Stimulated activated CD8-positive, alpha-beta memory T cell treated with anti-CD3 and anti-CD28 coated beads, Interleukin-15, amount 100 ng/mL, for 48 hours (primary cell): ENCODE results near the gene CCDC137.
"Not testable (repeated sequence)": the region's sequence is repeated elsewhere in the genome, so short reads cannot be mapped to it uniquely, and the experiment has no call there.

Experiments
- DNase-seq, 2 donors: peaks; one replicate each; pipeline ENCODE4 v3.0.0-alpha.2; 2020; ENCODE audit warnings: low read depth in 2 of 2

The CCDC137 gene, protein sequence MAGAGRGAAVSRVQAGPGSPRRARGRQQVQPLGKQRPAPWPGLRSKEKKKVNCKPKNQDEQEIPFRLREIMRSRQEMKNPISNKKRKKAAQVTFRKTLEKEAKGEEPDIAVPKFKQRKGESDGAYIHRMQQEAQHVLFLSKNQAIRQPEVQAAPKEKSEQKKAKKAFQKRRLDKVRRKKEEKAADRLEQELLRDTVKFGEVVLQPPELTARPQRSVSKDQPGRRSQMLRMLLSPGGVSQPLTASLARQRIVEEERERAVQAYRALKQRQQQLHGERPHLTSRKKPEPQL

DNA sequence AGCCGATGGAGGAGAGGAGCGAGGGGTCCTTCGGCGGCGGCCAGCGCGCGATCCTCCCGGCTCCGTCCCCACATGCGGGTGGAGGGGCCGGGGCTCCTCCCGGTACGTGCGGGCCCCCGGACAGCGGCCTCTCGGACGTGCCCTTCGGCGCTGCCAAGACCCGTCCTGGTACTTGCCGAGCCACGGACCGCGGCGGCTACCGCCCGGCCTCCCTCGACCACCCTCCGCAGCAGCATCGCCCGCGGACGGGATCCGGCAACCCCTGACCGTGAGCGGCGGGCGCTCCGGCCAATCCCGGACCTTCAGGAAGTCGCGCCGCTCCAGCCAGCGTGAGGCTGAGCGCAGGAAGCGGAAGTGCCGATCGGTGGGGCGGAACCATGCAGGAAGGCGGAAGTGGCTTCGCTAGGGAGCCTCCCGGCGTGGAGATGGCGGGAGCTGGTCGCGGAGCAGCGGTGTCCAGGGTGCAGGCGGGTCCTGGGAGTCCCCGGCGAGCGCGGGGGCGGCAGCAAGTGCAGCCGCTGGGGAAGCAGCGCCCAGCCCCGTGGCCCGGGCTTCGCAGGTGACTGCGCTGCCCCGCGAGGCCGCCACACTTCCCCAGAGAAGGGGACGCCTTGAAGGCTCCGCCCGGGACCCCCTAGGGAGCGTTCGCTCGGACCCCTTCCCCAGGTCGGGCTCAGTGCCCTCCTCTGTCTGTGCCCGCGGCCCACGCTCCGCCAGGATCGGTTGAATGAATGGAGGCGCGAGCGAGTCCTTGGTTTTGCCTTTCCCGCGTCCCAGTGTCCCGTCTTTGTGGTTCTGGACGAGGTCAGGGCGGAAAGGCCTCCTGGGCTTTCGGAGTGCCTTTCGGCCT lies at the start of gene CCDC137, which contains the start of gene OXLD1:
Gene CCDC137 (plus strand): TSS at position 396 of the 850 bp plus-strand sequence. CDS start 30 bp downstream, at position 426.
Gene OXLD1 (minus strand): TSS at position 264 of the 850 bp plus-strand sequence. CDS start 28 bp downstream, at position 236.
- peak; percentile 92 to 94 for DNase-seq

DNA sequence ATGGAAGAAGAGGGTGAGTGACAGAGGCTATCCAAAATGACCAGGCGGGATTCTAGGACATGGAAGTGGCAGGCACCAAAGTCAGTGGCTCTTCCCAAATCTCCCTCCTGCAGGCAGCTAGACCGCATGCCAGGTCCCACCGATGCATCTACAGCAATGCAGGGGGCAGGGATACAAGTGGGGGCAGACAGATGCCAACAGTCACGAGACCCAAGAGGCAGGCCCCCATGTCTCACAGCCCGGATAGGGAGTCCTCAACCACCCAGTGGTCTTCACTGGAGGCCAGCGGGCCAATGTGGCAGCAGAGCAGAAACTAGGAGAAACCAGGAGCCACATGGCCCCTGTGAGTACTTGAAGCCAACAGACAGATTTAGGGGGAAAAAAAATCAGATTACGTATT lies 49.7 kb upstream of the CCDC137 start:
- no peak for DNase-seq

- DNase-seq = not testable (repeated sequence)
Measured at GRCh38 chr17:81618307-81618706, 48.2 kb upstream of the CCDC137 start.

GRCh38 chr17:81621494-81622130 lies 44.9 kb upstream of the CCDC137 start:
- no peak for DNase-seq

DNA sequence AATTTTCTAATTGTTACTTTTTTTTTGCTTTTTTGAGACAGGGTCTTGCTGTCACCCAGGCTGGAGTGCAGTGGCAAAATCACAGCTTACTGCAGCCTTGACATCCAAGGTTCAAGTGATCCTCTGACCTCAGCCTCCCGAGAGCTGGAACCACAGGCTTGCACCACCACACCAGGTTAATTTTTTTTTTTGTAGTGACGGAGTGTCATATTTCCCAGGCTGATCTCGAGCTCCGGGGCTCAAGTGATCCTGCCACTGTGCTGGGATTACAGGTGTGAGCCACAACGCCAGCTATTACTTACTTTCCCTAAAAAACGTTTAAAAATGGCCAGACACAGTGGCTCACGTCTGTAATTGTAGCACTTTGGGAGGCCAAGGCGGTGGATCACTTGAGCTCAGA lies 36.3 kb upstream of the CCDC137 start:
- DNase-seq = no peak

GRCh38 chr17:81631482-81631881 lies 35.1 kb upstream of the CCDC137 start:
- no peak for DNase-seq

DNA sequence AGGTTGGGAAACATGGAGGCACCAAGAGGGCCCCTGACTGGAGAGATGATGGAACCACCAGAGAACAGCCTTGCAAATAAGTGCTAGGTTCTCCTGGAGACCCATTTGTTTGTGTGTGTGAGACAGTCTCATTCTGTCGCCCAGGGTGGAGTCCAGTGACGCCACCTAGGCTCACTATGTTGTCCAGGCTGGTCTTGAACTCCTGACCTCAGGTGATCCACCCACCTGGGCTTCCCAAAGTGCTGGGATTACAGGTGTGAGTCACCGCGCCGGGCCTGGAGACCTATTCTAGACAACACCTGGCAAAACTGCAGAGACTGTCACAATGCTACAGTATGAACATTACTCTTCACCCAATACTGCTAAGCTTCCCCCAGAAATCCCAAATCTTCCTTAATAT lies 31.1 kb upstream of the CCDC137 start:
- DNase-seq = no peak

DNA sequence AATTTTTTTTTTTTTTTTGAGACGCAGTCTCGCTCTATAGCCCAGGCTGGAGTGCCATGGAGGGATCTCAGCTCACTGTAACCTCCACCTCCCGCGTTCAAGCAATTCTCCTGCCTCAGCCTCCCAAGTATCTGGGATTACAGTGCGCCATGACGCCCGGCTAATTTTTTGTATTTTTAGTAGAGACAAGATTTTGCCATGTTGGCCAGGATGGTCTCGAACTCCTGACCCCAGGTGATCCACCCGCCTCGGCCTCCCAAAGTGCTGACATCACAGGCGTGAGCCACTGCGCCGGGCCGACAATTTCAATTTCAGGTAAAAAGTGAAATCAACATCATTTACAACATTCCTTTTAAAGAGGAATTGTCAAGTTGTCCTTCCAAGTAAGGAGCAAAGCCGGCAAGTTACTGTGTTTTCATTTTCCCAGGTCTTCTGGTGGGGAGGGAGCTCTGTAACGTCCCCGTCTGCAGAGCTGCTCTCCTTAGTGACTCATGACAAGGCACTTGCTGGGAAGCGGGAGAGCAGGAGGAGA lies 30.5 kb upstream of the CCDC137 start:
- DNase-seq = no peak

- peak; percentile 74 to 77 for DNase-seq
Measured at GRCh38 chr17:81636505-81637288, 29.8 kb upstream of the CCDC137 start, which contains the start of the genes NPLOC4 and TSPAN10. Gene NPLOC4, minus strand, starts transcription at chr17:81637112. Its CDS starts 182 bp downstream, at chr17:81636930. Gene TSPAN10, plus strand, starts transcription at chr17:81637196. Its CDS starts 5,217 bp downstream, at chr17:81642413.

DNA sequence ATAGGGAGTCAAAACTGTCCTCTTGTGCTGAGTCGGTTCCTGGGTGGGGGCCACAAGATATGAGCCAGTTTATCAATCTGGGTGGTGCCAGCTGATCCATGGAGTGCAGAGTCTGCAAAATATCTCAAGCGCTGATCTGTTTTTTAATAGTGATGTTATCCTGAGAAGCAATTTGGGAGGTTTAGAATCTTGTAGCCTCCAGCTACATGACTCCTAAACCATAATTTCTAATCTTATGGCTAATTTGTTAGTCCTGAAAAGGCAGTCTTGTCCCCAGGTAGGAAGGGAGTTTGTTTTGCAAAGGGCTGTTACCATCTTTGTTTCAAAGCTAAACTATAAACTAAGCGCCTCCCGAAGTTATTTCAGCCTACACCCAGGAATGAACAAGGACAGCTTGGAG lies 27.9 kb upstream of the CCDC137 start:
- no peak for DNase-seq

- no peak for DNase-seq
Measured at GRCh38 chr17:81640011-81640410, 26.5 kb upstream of the CCDC137 start.

- no peak for DNase-seq
Measured at GRCh38 chr17:81641825-81642489, 24.6 kb upstream of the CCDC137 start.

GRCh38 chr17:81644496-81644895 lies 22.0 kb upstream of the CCDC137 start:
- no peak for DNase-seq

- DNase-seq = no peak
Measured at GRCh38 chr17:81644976-81645952, 21.3 kb upstream of the CCDC137 start.

- no peak for DNase-seq
Measured at GRCh38 chr17:81646869-81647600, 19.5 kb upstream of the CCDC137 start.

DNA sequence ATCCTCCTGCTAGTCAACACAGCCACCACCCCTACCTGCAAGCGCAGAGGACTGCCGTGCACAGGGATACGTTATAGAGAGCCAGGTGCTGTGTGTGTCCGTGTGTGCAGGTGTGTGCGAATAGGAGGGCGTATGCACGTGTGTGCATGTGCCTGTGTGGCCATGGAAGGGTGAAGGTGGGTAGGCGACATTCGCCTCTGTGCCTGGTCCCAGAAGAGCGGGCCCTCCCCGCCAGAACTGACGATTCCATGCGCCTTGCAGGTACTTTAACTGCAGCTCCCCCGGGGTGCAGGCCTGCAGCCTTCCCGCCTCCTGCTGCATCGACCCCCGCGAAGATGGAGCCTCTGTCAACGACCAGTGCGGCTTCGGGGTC lies 18.9 kb upstream of the CCDC137 start:
- no peak for DNase-seq

DNA sequence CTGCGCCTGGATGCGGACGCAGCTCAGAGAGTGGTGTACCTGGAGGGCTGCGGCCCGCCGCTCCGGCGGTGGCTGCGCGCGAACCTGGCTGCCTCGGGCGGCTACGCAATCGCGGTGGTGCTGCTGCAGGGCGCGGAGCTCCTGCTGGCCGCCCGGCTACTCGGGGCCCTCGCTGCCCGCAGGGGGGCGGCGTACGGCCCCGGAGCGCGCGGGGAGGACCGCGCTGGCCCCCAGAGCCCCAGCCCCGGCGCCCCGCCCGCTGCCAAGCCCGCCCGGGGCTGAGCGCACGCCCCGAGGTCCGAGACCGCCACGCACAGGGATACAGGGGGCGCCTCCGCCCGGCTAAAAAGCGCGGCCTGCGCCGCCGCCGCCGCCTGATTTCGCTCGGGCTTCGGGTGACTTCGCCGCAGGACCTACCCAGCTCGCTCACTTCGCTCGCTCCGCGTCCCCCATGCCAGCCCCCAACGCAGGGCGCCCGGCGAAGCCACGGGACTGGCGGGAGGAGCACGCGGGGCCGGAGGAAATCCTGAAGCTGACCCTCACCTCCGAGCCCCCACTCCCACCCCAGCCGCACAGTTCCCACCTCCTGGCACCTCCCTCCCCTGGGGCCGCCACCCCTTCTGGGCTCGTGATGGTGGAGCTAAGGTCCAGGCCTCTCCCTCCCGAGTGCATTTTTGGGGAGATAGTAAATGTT lies 18.4 kb upstream of the CCDC137 start:
- no peak for DNase-seq

GRCh38 chr17:81648707-81649085 lies 17.8 kb upstream of the CCDC137 start:
- DNase-seq = no peak
